HG03045 (cell line): Measurements from ENCODE around the gene GASK1A.

Experiments used
- ATAC-seq: cut with Tn5 transposase; IDR thresholded peaks from one replicate; pipeline ENCODE4 v1.9.1; 2021; ENCODE audit warnings: mild to moderate bottlenecking, moderate library complexity; ENCODE audit not compliant: unreplicated experiment

The GASK1A gene

DNA sequence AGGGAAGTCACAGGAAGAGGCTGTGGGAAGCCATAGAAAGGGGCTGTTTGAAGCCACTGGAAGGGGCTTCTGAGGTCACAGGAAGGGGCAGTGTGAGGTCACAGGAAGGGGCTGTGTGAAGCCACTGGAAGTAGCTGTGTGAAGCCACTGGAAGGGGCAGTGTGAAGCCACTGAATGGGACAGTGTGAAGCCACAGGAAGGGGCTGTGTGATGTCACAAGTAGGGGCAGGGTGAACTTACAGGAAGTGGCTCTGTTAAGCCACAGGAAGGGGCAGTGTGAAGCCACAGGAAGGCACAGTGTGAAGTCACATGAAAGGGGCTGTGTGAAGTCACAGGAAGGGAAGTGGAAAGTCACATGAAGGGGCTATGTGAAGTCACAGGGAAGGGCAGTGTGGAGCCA, 33.1 kb downstream of the GASK1A start:
- ATAC-seq, result no peak

DNA sequence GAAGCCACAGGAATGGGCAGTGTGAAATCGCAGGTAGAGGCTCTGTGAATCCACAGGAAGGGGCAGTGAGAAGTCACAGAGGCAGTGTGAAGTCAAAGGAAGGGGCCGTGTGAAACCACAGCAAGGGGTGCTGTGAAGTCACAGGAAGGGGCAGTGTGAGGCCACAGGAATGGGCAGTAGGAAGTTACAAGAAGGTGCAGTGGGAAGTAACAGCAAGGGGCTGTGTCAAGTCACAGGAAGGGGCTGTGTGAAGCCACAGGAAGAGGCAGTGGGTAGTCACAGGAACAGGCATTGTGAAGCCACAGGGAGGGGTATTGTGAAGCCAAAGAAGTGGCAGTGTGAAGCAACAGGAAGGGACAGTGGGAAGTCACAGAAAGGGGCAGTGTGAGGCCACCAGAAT, 34.1 kb downstream of the GASK1A start:
- ATAC-seq, result no peak

GRCh38 chr3:43013743-43014155, 34.6 kb downstream of the GASK1A start:
- no peak for ATAC-seq

GRCh38 chr3:43014241-43014640, 35.1 kb downstream of the GASK1A start:
- no peak for ATAC-seq

- no peak for ATAC-seq
These were observed 35.8 kb downstream of the GASK1A start for GRCh38 chr3:43014956-43015355.

GRCh38 chr3:43015572-43015971, 36.5 kb downstream of the GASK1A start:
- no peak for ATAC-seq

- no peak for ATAC-seq
These were observed 37.1 kb downstream of the GASK1A start for GRCh38 chr3:43015991-43016865.

DNA sequence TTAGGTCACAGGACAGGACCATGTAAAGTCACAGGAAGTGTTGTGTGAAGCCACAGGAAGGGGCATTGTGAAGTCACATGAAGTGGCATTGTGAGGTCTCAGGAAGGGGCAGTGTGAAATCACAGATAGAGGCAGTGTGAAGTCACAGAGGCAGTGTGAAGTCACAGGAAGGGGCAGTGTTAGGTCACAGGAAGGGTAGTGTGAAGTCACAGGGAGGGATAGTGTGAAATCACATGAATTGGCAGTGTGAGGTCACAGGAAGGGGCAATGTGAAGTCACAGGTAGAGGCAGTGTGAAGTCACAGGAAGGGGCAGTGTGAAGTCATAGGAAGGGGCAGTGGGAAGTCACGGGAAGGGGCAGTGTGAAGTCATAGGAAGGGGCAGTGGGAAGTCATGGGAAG, 37.9 kb downstream of the GASK1A start:
- ATAC-seq, result no peak

DNA sequence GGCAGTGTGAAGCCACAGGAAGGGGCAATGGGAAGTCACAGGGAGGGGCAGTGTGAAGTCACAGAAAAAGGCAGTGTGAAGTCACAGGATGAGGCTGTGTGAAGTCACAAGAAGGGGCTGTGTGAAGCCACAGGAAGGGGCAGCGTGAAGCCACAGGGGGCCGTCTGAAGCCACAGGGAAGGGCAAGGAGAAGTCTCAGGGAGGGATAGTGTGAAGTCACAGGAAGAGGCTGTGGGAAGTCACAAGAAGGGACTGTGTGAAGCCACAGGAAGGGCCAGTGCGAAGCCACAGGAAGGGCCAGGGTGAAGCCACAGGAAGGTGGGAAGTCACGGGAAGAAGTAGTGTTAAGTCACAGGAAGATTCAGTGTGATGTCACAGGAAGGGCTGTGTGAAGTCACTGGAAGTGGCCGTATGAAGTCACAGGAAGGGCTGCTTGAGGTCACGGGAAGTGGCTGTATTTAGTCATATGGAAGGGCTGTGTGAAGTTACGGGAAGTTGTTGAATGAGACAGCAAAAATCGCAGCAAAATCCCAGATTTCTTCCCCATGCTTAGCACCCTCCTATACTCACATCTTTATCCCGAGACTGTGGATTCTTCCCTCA, 38.6 kb downstream of the GASK1A start:
- no peak for ATAC-seq

DNA sequence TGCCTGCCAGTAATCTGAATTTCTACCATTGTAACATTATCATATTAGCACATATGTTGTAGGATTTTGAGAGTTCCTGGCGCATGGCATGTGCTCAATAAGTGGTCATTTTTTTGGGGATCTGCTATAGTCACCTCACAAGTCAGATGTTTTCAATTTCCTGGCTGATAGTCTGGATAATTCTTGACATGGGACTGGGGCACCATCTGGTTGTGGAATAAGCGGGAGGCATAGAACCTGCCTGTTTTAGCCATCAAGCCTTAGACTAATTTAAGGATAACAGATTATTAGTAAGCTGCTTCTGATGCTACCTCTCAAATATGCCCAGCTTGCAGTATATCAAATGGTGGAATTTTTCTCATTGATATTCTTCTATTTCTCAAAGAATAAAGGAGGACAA, 39.1 kb downstream of the GASK1A start:
- ATAC-seq, result no peak

- no peak for ATAC-seq
These were observed 40.1 kb downstream of the GASK1A start for GRCh38 chr3:43019006-43019809.

DNA sequence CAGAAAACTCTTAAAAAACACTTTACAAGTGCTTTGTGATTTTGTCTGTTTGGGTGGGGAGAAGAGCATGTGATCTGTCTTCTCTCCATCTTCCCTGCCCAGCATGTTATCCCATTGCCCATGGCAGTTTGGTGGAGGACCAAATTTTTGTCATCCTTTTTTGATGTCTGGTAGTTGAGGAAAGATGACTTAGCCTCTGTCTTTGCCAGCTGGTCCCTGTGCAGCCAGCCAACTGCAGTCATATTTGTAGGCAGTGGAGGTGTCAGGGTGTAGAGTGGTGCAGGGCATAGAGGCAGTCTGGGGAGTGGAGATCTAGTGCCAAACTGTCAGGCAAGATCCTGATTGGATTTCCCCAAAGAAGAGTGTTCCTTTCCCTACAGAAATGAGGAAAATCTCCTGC, 40.7 kb downstream of the GASK1A start:
- ATAC-seq, result no peak

- ATAC-seq, result no peak
These were observed 42.1 kb downstream of the GASK1A start for GRCh38 chr3:43021186-43021585.

GRCh38 chr3:43022121-43022520, 43.0 kb downstream of the GASK1A start:
- ATAC-seq, result no peak

DNA sequence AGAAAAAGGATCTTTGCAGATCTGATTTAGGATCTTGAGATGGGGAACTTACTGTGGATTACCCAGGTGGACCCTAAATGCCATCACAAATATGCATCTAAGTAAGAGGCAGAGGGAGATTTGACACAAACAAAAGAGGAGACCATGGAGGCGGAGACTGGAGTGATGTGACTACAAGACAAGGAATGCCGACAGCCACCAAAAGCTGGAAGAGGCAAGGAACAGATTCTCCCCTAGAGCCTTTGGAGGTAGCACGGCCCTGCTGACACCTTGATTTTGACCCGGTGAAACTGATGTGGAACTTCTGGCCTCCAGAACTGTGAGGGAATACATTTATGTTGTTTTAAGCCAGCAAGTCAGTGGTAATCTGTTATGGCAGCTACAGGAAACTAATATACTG, 44.0 kb downstream of the GASK1A start:
- no peak for ATAC-seq

DNA sequence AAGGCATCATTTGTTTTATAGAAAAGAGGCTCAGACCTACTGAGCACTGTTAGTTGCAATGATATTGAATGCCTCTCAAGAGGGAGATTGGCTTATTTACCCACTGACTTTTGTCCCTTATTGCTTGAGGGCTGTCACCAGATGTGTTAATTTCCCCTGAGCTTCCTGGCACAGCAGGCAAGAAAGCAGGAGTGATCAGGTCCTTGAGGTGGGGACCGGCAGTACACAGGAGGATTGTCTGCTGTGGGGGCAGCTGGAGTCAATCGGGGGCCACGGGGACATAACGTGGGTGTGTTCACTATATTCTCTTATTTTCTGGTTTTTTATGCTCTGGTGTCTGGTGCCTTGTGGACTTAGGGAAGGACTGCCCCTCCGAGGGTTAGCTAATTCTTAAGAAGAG, 44.6 kb downstream of the GASK1A start:
- ATAC-seq, result no peak

- ATAC-seq, result no peak
These were observed 45.2 kb downstream of the GASK1A start for GRCh38 chr3:43024181-43024885.

- ATAC-seq, result no peak
These were observed 46.3 kb downstream of the GASK1A start for GRCh38 chr3:43025423-43025822.

GRCh38 chr3:43028001-43028400, 48.9 kb downstream of the GASK1A start:
- no peak for ATAC-seq

DNA sequence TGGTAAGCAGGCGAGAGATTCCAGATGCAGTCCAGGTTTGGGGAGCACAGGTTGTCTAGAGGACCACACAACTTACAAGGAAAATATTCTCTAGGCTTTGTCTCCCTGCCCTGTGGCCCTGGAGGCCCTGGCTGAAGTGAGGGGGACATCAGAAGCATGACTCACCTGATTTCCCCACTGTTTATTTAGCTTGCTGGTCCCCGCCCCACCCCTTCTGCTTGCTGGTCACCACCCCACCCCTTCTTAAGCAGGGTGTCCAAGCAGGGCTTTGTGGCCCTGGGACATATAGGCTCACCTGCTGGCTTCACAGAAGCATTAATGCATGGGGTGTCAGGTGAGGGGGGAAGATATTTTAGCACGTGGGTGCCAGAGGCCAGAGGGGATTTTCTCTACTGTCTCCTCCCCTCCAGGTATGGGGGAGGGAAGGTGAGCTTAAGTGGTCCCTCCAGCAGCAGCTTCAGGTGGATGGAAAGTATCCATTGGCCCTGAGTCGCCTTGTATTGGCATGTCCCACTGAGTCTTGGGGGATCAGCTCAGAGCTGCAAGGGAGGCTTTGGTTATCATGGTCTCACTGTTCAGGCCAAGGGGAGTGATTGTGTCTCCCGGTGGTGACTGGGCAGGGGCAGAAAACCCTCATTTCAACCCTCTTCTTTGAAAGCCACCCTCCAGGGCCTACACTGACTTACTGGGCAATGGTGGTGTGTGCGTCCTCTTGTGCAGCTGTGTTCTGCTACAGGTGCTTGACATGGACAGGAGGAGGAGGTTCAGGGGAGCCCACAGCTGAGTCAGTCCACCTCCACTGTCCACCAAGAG, 49.8 kb downstream of the GASK1A start:
- ATAC-seq, result no peak
